GM23338 (cell line): Measurements from ENCODE around the gene OR52B6. TPM values are rescaled to one million over a fixed set of nuclear protein-coding genes. Genes with fewer than 3 reads are reported as not detected.

ENCODE experiments used
- ATAC-seq: fragments of 200-7000 bp; cut with Tn5 transposase; 3 replicates; pipeline ENCODE4 v1.9.1; 2020
- DNase-seq: peaks from one replicate; pipeline ENCODE4 v3.0.0-alpha.2; 2015; ENCODE audit warnings: low spot score
- H2AFZ ChIP-seq: fragments of 200-600 bp; sonication (generic); 2 replicates; pipeline ENCODE4 v1.8.0; 2016; ENCODE audit warnings: antibody characterized with exemption, mild to moderate bottlenecking, moderate library complexity
- H3F3A ChIP-seq: fragments of 200-600 bp; sonication (generic); replicated peaks from 2 replicates; pipeline ENCODE4 v1.8.0; 2017; ENCODE audit warnings: antibody characterized with exemption, mixed run types, low read depth
- H3K27ac ChIP-seq: fragments of 200-600 bp; sonication (generic); 2 replicates; pipeline ENCODE4 v1.6.1; 2016; ENCODE audit warnings: low read depth
- H3K27me3 ChIP-seq: fragments of 200-600 bp; sonication (generic); 2 replicates; pipeline ENCODE4 v1.8.0; 2016; ENCODE audit warnings: mild to moderate bottlenecking, mixed run types, moderate library complexity; ENCODE audit not compliant: insufficient read depth
- H3K36me3 ChIP-seq: fragments of 200-600 bp; sonication (generic); 2 replicates; pipeline ENCODE4 v1.8.0; 2016; ENCODE audit warnings: mild to moderate bottlenecking; ENCODE audit not compliant: insufficient read depth
- H3K4me1 ChIP-seq: fragments of 200-600 bp; sonication (generic); 2 replicates; pipeline ENCODE4 v1.8.0; 2016; ENCODE audit warnings: mild to moderate bottlenecking, moderate library complexity; ENCODE audit not compliant: insufficient read depth
- H3K4me2 ChIP-seq: fragments of 200-600 bp; sonication (generic); 2 replicates; pipeline ENCODE4 v1.7.1; 2017; ENCODE audit warnings: mixed run types
- H3K4me3 ChIP-seq: fragments of 200-600 bp; sonication (generic); 2 replicates; pipeline ENCODE4 v1.6.1; 2016; ENCODE audit warnings: mixed run types
- H3K79me2 ChIP-seq: fragments of 200-600 bp; sonication (generic); replicated peaks from 2 replicates; pipeline ENCODE4 v1.8.0; 2017; ENCODE audit warnings: mild to moderate bottlenecking; ENCODE audit not compliant: insufficient read depth
- H3K9me2 ChIP-seq: fragments of 200-600 bp; sonication (generic); 2 replicates; pipeline ENCODE4 v1.8.0; 2017; ENCODE audit not compliant: insufficient read depth
- H4K20me1 ChIP-seq: fragments of 200-600 bp; sonication (generic); replicated peaks from 2 replicates; pipeline ENCODE4 v1.8.0; 2017; ENCODE audit warnings: mild to moderate bottlenecking; ENCODE audit not compliant: insufficient read depth
- H3K27ac Mint-ChIP-seq: 2 replicates; pipeline ENCODE4 v1.8.0; 2020; ENCODE audit warnings: inconsistent platforms, mild to moderate bottlenecking, moderate library complexity, mixed read lengths
- H3K27me3 Mint-ChIP-seq: 3 replicates; pipeline ENCODE4 v1.8.0; 2022; ENCODE audit warnings: low read depth, mild to moderate bottlenecking, moderate library complexity, mixed read lengths, inconsistent platforms; ENCODE audit not compliant: insufficient read depth, poor library complexity
- H3K36me3 Mint-ChIP-seq: 3 replicates; pipeline ENCODE4 v1.8.0; 2021; ENCODE audit warnings: low read depth, mild to moderate bottlenecking, inconsistent platforms, moderate library complexity, mixed read lengths
- H3K4me1 Mint-ChIP-seq: 3 replicates; pipeline ENCODE4 v1.8.0; 2020; ENCODE audit warnings: mild to moderate bottlenecking, inconsistent platforms, mixed read lengths
- H3K4me3 Mint-ChIP-seq: 3 replicates; pipeline ENCODE4 v1.8.0; 2021; ENCODE audit warnings: moderate library complexity, mild to moderate bottlenecking, inconsistent platforms, mixed read lengths
- H3K9me3 Mint-ChIP-seq: 3 replicates; pipeline ENCODE4 v1.8.0; 2020; ENCODE audit warnings: moderate library complexity, mild to moderate bottlenecking, inconsistent platforms, mixed read lengths
- CREB1 ChIP-seq: fragments of 250-450 bp; sonication (Bioruptor Pico); IDR thresholded peaks from 2 replicates; pipeline ENCODE4 v1.5.0; 2020; ENCODE audit warnings: low read depth, mild to moderate bottlenecking, moderate library complexity
- EZH2 ChIP-seq: fragments of 200-600 bp; sonication (generic); IDR thresholded peaks from one replicate; pipeline ENCODE4 v1.8.0; 2017; ENCODE audit warnings: antibody characterized with exemption, mild to moderate bottlenecking, low read depth; ENCODE audit not compliant: unreplicated experiment
- EZH2phosphoT487 ChIP-seq: fragments of 200-600 bp; sonication (generic); IDR thresholded peaks from one replicate; pipeline ENCODE4 v1.8.1; 2018; ENCODE audit warnings: antibody characterized with exemption; ENCODE audit not compliant: unreplicated experiment
- JUNB ChIP-seq: IDR thresholded peaks from one replicate; pipeline ENCODE4 v1.6.1; 2016; ENCODE audit warnings: antibody characterized with exemption; ENCODE audit not compliant: unreplicated experiment
- NANOG ChIP-seq: IDR thresholded peaks from 2 replicates; pipeline ENCODE4 v1.6.1; 2016; ENCODE audit warnings: antibody characterized with exemption, borderline replicate concordance
- POLR2AphosphoS5 ChIP-seq: IDR thresholded peaks from 2 replicates; pipeline ENCODE4 v1.6.1; 2016; ENCODE audit warnings: antibody characterized with exemption, low read depth
- STAT1 ChIP-seq: IDR thresholded peaks from one replicate; pipeline ENCODE4 v1.6.1; 2016; ENCODE audit warnings: antibody characterized with exemption; ENCODE audit not compliant: unreplicated experiment
- ZNF114 ChIP-seq: fragments of 250-450 bp; sonication (Bioruptor Pico); IDR thresholded peaks from 2 replicates; pipeline ENCODE4 v1.5.0; 2020; ENCODE audit warnings: mild to moderate bottlenecking, moderate library complexity
- ZNF331 ChIP-seq: fragments of 250-450 bp; sonication (Bioruptor Pico); IDR thresholded peaks from 2 replicates; pipeline ENCODE4 v1.5.0; 2020; ENCODE audit warnings: low read depth, mild to moderate bottlenecking, moderate library complexity
- polyA plus RNA-seq: library from polyadenylated mRNA; unstranded; fragments of >200 nt; fragmentation: Nextera tagmentation; extraction: Ambion mirVana; gene quantifications from 2 replicates; pipeline ENCODE4 v1.2.1, GENCODE V29; 2016
- total RNA-seq: library from RNA; depleted of rRNA; stranded (reverse); fragments of >200 nt; shearing (Covaris generic); gene quantifications from 2 replicates; pipeline ENCODE4 v1.2.3, GENCODE V29; 2014
- TF ChIP-seq, protein P1 (sequence below): IDR thresholded peaks from 2 replicates; pipeline ENCODE4 v1.6.1; 2016; ENCODE audit warnings: antibody characterized with exemption
- TF ChIP-seq, protein P2 (sequence below), 2 experiments: fragments of 200-600 bp in 1 of 2; sonication (generic) in 1 of 2; conservative IDR thresholded peaks; 2 replicates each; pipeline versions ENCODE4 v1.5.1 to v1.6.1; 2016 to 2017; ENCODE audit warnings: antibody characterized with exemption in 2 of 2, low read depth in 2 of 2, mild to moderate bottlenecking in 2 of 2, moderate library complexity in 1 of 2
- TF ChIP-seq, protein P3 (sequence below): IDR thresholded peaks from one replicate; pipeline ENCODE4 v1.6.1; 2018; ENCODE audit warnings: antibody characterized with exemption; ENCODE audit not compliant: unreplicated experiment

OR52B6 gene
- total and polyA plus RNA-seq, 2 experiments from 2014 or later = not detected

GRCh38 chr11:5624489-5625279, 44.0 kb downstream of the OR52B6 start, which contains the start of gene TRIM34:
Gene TRIM34, plus strand, starts transcription at chr11:5625001. Its CDS starts 7,331 bp downstream, at chr11:5632332.
- ATAC-seq (peak; percentile 93), DNase-seq (peak; percentile 76)
- no peaks in the 10 kb centered on the region for H3K36me3 Mint-ChIP-seq
- peak within 1 kb of the TSS; percentile 37; the same call in 2 of the 3 replicates for H3K4me3 Mint-ChIP-seq
- Histone ChIP-seq H4K20me1 (no peaks in the 10 kb centered on the region), H3K27ac (no peak within 1 kb of the TSS), H3K36me3 (no peaks in the 10 kb centered on the region), H3K79me2 (no peaks in the 10 kb centered on the region), H3K9me2 (peaks cover 12% of the 10 kb centered on the region; the same call in 1 of the 2 replicates), H2AFZ (no peak within 1 kb of the TSS; the same call in 1 of the 2 replicates), H3K4me2 (peak within 1 kb of the TSS; percentile 57; the same call in 1 of the 2 replicates), H3K27me3 (no peaks in the 10 kb centered on the region), H3K4me3 (0 out of 2 replicates have a peak within 1 kb of the TSS, but pooled peaks have one; percentile 11), H3F3A (no peaks in the 10 kb centered on the region), H3K4me1 (peaks cover 19% of the 10 kb centered on the region)
- peaks cover 31% of the 10 kb centered on the region for H3K4me1 Mint-ChIP-seq
- 0 out of 3 replicates have a peak, but pooled peaks cover 3% of the 10 kb centered on the region for H3K9me3 Mint-ChIP-seq
- no peaks in the 10 kb centered on the region for H3K27me3 Mint-ChIP-seq
- 0 out of 2 replicates have a peak within 1 kb of the TSS, but pooled peaks have one; percentile 62 for H3K27ac Mint-ChIP-seq
- TF ChIP-seq POLR2AphosphoS5 = 0 out of 2 replicates have a peak, but pooled peaks have one; percentile 20
- TF ChIP-seq JUNB = no peak

GRCh38 chr11:5625281-5625680, 44.6 kb downstream of the OR52B6 start:
- H3K4me1 Mint-ChIP-seq = peaks cover 31% of the 10 kb centered on the region
- no peak overlapping the region for H3K27ac Mint-ChIP-seq
- peaks cover 12% of the 10 kb centered on the region; the same call in 1 of the 2 replicates for H3K9me2 ChIP-seq
- H3F3A ChIP-seq = no peaks in the 10 kb centered on the region
- H3K79me2 ChIP-seq = no peaks in the 10 kb centered on the region
- no peak overlapping the region for H3K4me3 ChIP-seq
- peaks cover 3% of the 10 kb centered on the region; the same call in 1 of the 3 replicates for H3K9me3 Mint-ChIP-seq
- no peak overlapping the region for H3K27ac ChIP-seq
- H3K36me3 Mint-ChIP-seq = no peaks in the 10 kb centered on the region
- ATAC-seq (peak; percentile 18; the same call in 2 of the 3 replicates), DNase-seq (no peak)
- H3K4me1 ChIP-seq = peaks cover 19% of the 10 kb centered on the region
- no peak overlapping the region; the same call in 1 of the 2 replicates for H2AFZ ChIP-seq
- no peaks in the 10 kb centered on the region for H3K36me3 ChIP-seq
- H3K4me3 Mint-ChIP-seq = peak overlapping the region; percentile 26; the same call in 1 of the 3 replicates
- H3K4me2 ChIP-seq = peak overlapping the region; percentile 57; the same call in 1 of the 2 replicates
- no peaks in the 10 kb centered on the region for H3K27me3 ChIP-seq
- no peaks in the 10 kb centered on the region for H4K20me1 ChIP-seq
- no peaks in the 10 kb centered on the region for H3K27me3 Mint-ChIP-seq
- TF ChIP-seq EZH2 (no peak), POLR2AphosphoS5 (no peak), CREB1 (CRISPR knock-in tag) (no peak), STAT1 (no peak), JUNB (no peak), EZH2phosphoT487 (no peak), ZNF331 (CRISPR knock-in tag) (no peak), NANOG (no peak), ZNF114 (CRISPR knock-in tag) (no peak)
- TF ChIP-seq, protein P1, sequence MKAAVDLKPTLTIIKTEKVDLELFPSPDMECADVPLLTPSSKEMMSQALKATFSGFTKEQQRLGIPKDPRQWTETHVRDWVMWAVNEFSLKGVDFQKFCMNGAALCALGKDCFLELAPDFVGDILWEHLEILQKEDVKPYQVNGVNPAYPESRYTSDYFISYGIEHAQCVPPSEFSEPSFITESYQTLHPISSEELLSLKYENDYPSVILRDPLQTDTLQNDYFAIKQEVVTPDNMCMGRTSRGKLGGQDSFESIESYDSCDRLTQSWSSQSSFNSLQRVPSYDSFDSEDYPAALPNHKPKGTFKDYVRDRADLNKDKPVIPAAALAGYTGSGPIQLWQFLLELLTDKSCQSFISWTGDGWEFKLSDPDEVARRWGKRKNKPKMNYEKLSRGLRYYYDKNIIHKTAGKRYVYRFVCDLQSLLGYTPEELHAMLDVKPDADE = no peak
- TF ChIP-seq, protein P2, sequence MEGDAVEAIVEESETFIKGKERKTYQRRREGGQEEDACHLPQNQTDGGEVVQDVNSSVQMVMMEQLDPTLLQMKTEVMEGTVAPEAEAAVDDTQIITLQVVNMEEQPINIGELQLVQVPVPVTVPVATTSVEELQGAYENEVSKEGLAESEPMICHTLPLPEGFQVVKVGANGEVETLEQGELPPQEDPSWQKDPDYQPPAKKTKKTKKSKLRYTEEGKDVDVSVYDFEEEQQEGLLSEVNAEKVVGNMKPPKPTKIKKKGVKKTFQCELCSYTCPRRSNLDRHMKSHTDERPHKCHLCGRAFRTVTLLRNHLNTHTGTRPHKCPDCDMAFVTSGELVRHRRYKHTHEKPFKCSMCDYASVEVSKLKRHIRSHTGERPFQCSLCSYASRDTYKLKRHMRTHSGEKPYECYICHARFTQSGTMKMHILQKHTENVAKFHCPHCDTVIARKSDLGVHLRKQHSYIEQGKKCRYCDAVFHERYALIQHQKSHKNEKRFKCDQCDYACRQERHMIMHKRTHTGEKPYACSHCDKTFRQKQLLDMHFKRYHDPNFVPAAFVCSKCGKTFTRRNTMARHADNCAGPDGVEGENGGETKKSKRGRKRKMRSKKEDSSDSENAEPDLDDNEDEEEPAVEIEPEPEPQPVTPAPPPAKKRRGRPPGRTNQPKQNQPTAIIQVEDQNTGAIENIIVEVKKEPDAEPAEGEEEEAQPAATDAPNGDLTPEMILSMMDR (conservative IDR thresholded peaks at IDR 0.05; ENCODE audit: low read depth in 2 of 2) = no peak
- TF ChIP-seq, protein P3, sequence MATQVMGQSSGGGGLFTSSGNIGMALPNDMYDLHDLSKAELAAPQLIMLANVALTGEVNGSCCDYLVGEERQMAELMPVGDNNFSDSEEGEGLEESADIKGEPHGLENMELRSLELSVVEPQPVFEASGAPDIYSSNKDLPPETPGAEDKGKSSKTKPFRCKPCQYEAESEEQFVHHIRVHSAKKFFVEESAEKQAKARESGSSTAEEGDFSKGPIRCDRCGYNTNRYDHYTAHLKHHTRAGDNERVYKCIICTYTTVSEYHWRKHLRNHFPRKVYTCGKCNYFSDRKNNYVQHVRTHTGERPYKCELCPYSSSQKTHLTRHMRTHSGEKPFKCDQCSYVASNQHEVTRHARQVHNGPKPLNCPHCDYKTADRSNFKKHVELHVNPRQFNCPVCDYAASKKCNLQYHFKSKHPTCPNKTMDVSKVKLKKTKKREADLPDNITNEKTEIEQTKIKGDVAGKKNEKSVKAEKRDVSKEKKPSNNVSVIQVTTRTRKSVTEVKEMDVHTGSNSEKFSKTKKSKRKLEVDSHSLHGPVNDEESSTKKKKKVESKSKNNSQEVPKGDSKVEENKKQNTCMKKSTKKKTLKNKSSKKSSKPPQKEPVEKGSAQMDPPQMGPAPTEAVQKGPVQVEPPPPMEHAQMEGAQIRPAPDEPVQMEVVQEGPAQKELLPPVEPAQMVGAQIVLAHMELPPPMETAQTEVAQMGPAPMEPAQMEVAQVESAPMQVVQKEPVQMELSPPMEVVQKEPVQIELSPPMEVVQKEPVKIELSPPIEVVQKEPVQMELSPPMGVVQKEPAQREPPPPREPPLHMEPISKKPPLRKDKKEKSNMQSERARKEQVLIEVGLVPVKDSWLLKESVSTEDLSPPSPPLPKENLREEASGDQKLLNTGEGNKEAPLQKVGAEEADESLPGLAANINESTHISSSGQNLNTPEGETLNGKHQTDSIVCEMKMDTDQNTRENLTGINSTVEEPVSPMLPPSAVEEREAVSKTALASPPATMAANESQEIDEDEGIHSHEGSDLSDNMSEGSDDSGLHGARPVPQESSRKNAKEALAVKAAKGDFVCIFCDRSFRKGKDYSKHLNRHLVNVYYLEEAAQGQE = no peak
